HG03175 (cell line): ENCODE data around the gene PRRC2C.
"Not testable (repeated sequence)": the region's sequence is repeated elsewhere in the genome, so short reads cannot be mapped to it uniquely, and the experiment has no call there.

Experiments
- ATAC-seq: cut with Tn5 transposase; IDR thresholded peaks from one replicate; pipeline ENCODE4 v1.9.1; 2021; ENCODE audit warnings: mild to moderate bottlenecking, moderate library complexity; ENCODE audit not compliant: unreplicated experiment

PRRC2C gene

DNA sequence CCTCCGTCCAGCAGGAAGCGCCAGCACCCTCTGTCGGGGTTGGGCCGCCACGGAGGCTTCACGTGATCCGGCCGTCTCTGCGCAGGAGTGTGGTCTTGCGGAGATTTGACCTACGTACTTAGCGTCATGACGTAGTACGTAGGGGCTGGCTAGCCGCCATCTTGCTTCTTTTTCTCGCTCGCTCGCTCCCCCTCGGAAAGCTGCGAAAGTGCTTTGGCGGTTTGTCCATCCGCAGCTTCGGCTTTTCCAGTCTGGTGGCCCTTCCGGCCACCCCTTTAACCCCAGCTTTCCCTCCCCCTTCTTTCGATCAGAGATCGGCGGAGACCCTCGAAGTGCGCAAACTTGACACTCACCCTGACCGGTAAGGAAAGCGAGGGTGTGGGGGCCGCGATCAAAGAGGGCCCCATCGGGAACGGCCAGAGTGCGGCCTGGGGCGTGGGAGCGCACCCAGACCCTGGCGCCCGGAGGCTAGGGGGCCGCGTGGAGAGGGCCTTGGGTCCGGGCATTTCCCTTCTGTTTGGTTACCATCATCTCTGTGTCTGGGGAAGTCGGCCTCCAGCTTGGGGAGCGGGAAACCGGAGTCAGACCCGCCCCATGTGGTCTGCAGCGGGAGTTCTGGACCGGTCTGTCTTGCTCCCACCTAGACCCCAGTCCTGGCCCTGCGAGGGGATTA lies at the start of gene PRRC2C:
TSS of gene PRRC2C (plus strand) at position 156 of the 673 bp plus-strand sequence. CDS start 26,559 bp downstream, outside the sequence.
- peak; percentile 97 for ATAC-seq

DNA sequence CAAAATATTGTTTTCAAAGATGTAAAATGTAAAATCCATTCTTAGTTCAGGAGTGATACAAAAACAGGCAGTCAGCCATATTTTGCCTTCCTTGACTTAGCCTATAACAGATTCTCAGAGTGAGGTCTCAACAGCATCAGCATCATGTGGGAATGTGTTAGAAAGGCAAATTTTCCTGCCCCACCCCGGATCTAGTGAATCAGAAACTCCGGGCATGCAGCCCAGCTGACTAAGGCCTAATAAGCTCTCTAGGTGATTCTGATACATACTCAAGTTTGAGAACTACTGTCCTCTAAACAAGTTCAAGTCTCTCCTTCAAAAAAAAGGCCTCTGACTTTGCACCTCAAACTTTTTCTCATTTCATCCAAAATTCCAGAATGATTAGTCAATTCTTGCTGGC lies 46.9 kb upstream of the PRRC2C start:
- no peak for ATAC-seq

GRCh38 chr1:171440201-171440600 lies 45.1 kb upstream of the PRRC2C start:
- ATAC-seq: not testable (repeated sequence)

DNA sequence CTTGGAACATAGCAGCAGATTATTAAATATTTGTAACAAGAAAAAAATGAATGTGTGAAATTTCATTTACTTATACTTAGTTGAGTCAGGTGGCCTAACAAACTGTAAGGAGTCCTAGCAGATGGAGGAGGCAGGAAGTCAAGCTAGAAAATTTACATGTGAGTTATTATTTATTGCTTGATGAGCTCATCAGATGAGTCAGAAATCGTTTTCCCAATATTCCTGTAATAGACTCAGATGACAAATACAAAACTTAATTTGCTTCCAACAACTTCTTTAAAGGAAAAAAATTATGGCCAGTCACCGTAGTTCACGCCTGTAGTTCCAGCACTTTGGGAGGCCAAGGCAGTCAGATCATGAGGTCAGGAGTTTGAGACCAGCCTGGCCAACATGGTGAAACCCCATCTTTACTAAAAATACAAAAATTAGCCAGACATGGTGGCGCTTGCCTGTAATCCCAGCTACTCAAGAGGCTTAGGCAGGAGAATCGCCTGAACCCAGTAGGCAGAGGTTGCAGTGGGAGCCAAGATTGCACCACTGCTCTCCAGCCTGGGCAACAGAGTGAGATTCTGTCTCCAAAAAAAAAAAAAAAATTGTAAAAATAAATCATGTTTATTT lies 43.9 kb upstream of the PRRC2C start:
- ATAC-seq: not testable (repeated sequence)

GRCh38 chr1:171446386-171446785 lies 38.9 kb upstream of the PRRC2C start:
- no peak for ATAC-seq

DNA sequence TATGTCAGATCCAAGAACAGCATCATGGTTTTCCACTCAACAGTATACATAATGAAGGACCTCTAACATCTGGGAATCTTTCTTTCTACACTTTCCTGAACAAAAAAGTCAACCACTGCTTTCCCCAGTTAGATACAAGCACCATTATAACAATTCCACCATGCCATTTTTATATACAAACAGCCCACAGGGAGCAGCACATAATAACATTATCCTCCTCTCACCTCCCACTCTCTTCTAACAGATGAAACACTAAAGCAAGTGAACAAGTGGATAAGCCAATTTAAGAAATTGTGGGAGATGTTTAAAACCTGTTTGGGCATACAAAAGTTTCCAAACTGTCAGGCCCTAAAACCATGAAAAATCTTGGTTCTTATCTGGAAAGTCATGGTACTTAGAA lies 29.4 kb upstream of the PRRC2C start:
- no peak for ATAC-seq

- ATAC-seq: no peak
These were observed 27.9 kb upstream of the PRRC2C start for GRCh38 chr1:171457412-171457811.

DNA sequence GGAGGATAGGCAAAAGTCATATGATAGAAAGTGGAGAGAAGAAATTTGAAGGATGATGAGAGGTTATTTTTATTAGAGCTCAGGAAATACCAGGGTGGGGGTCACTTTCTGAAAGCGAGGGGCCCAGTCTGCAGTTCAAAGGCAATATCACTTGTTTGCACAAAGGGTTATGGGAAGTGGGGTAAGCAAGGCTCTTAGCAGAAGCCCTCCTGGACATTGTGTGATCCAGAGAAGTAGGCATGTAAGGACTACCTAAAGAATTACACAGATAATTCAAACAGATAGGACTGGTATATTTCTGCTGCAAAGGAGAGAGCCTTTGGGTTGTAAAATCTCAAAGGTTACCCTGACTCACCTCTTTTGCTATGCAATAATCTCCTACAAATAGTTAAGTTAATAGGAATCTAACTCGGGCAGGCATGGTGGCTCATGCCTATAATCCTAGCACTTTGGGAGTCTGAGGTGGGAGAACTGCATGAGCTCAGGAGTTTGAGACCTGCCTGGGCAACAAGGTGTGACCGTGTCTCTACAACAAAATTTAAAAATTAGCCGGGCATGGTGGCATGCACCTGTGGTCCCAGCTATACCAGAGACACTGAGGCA lies 25.2 kb upstream of the PRRC2C start:
- no peak for ATAC-seq

DNA sequence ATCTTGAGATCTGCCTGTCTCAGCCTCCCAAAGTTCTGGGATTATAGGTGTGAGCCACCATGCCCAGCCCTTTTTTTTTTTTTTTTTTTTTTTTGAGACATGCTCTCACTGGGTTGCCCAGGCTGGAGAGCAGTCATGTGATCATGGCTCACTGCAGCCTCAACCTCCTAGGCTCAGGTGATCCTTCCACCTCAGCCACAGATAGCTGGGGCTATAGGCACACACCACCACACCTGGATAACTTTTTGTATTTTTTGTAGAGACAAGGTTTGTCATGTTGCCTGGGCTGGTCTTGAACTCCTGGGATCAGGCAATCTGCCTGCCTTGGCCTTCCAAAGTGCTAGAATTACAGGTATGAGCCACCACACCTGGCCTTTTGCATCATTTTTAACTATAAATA lies 17.7 kb upstream of the PRRC2C start:
- no peak for ATAC-seq

DNA sequence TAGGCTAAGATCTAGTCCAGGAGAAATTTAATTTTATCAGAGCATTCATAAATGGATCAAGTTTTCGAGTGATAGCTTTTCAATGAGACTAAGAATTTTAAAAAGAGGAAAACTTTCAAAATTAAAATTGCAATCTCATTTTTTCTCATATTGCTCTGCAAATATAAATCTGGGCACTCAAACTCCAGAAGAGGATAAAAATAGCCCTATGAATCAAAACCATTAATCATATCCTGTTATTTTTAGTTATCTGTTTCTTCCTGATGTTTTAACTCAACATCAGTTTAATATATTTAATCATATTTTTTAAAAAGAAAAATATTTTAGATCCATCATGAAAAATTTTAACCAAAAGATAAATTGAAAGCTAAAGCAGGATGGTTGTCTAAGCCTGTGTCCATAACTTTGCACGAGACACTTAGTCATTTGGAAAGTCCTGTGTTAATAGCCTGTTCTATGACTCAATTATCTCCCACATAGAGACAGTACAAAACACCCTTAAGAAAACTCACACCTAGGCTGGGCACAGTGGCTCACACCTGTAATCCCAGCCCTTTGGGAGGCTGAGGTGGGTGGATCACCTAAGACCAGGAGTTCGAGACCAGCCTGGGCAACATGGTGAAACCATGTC lies 17.1 kb upstream of the PRRC2C start:
- ATAC-seq: peak; percentile 61

GRCh38 chr1:171470726-171471125 lies 14.6 kb upstream of the PRRC2C start:
- no peak for ATAC-seq

- peak; percentile 52 for ATAC-seq
These were observed 13.1 kb upstream of the PRRC2C start for GRCh38 chr1:171472183-171472647.

- no peak for ATAC-seq
These were observed 8.5 kb upstream of the PRRC2C start for GRCh38 chr1:171476829-171477228.

GRCh38 chr1:171477804-171478203 lies 7.5 kb upstream of the PRRC2C start:
- no peak for ATAC-seq

DNA sequence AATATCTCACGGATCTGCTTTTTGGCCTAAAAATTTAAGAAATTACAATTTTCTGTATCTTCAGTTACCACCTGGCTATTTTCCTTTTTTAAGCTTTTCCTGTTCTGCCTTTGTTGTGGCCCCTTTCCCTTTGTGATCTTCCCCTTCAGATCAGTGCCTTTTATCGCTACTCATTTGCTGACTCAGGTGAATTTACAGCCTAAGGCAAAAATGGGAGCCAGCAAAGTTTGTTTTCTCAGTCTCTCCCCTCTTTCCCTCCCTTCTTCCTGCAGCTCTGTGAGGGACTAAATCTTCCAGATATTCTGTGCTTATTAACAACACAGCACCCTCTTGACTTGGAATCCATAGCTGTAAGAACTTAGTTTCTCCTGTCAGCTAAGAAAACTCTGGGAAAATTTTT lies 5.3 kb upstream of the PRRC2C start:
- ATAC-seq: no peak

DNA sequence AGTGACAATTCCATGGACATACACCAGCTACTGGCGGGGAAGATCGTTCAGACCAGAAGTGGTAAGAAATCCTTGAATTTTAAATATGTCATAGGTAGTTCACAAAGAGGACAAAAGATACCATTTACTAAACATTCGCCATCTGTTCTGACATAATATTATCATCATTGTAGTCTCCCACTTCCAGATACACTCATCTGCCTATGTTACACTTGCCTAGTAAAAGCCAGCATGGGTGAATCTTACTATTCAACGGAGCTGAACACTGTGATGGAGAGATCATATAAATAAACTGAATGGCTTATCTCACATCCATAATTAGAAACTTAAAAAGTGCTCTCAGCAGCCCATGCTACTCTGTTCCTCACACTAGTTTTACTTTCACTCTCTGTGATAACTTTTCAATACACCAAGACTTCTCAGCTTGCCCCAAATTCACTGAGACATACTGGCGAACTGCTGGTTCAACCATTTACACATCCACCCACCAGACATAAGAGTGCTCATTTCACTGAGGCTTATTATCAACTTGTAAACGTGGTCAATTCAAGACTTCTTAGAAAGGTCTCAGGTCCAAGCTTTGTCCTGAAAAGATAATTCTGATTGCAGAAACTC lies 463 bp upstream of the PRRC2C start:
- ATAC-seq: peak; percentile 64

- peak; percentile 26 for ATAC-seq
These were observed 754 bp downstream of the PRRC2C start for GRCh38 chr1:171486048-171486519.

- no peak for ATAC-seq
These were observed 1.7 kb downstream of the PRRC2C start for GRCh38 chr1:171487038-171487437.

DNA sequence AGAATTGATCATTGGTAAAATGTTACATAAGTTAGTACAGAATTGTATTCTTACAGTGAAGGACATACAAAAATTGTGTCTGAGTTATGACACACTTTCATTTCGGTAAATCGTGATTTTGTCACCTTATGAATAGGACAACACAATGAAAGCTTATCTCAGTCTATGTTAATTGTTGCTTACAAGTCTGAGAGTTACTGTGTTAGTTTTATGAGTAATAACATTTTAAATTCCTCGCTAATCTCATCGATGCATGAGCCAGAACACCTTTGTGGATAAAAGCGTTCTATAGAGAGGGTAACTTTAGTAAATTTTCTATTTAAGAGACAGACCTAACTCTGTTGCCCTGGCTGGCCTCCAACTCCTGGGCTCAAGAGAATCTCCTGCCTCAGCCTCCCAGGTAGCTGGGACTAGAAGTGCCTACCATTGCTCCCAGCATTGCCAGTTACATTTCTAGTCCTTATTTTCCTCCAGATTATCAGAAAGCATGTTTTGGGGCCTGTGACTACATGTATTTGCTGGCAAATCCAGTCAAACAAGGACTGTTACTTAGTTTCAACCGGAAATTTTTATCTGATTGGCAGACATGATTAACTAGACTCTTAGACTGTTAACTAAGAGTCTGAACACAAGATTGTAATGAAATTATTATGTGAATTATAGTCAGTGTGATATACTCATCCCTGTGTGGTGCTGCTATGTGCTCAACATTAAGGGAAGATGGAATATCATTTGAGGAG lies 3.0 kb downstream of the PRRC2C start:
- no peak for ATAC-seq

GRCh38 chr1:171494076-171494475 lies 8.7 kb downstream of the PRRC2C start:
- ATAC-seq: no peak
